ENCODE results near the gene UNC119.
"Not testable (repeated sequence)": the region's sequence is repeated elsewhere in the genome, so short reads cannot be mapped to it uniquely, and the experiment has no call there.

Gene UNC119

GRCh38 chr17:28540231-28540630, 12.2 kb downstream of the UNC119 start:
- no peak for DNase-seq

GRCh38 chr17:28538296-28538895, 14.0 kb downstream of the UNC119 start:
- DNase-seq = no peak

GRCh38 chr17:28537219-28537610, 15.2 kb downstream of the UNC119 start:
- no peak for DNase-seq

- no peak for DNase-seq
These were observed 15.7 kb downstream of the UNC119 start for GRCh38 chr17:28536532-28537218.

GRCh38 chr17:28534740-28535375, 17.6 kb downstream of the UNC119 start:
- DNase-seq = no peak

- DNase-seq = no peak
These were observed 19.2 kb downstream of the UNC119 start for GRCh38 chr17:28533091-28533807.

GRCh38 chr17:28532050-28532960, 20.1 kb downstream of the UNC119 start:
- no peak for DNase-seq

GRCh38 chr17:28530926-28531325, 21.5 kb downstream of the UNC119 start:
- DNase-seq = no peak

- no peak for DNase-seq
These were observed 22.2 kb downstream of the UNC119 start for GRCh38 chr17:28530250-28530649.

GRCh38 chr17:28529013-28529400, 23.4 kb downstream of the UNC119 start:
- no peak for DNase-seq

GRCh38 chr17:28528327-28529012, 24.0 kb downstream of the UNC119 start:
- no peak for DNase-seq

- no peak for DNase-seq
These were observed 24.6 kb downstream of the UNC119 start for GRCh38 chr17:28527859-28528258.

- DNase-seq = no peak
These were observed 25.2 kb downstream of the UNC119 start for GRCh38 chr17:28527181-28527681.

GRCh38 chr17:28526381-28526780, 26.0 kb downstream of the UNC119 start:
- DNase-seq = no peak

- DNase-seq = peak; percentile 47
These were observed 27.7 kb downstream of the UNC119 start for GRCh38 chr17:28524476-28525424.

GRCh38 chr17:28523876-28524275, 28.5 kb downstream of the UNC119 start:
- no peak for DNase-seq

- no peak for DNase-seq
These were observed 29.2 kb downstream of the UNC119 start for GRCh38 chr17:28523186-28523585.

GRCh38 chr17:28522281-28522680, 30.1 kb downstream of the UNC119 start:
- not testable (repeated sequence) for DNase-seq

- DNase-seq = no peak
These were observed 30.9 kb downstream of the UNC119 start for GRCh38 chr17:28521311-28522085.

GRCh38 chr17:28520687-28521086, 31.7 kb downstream of the UNC119 start:
- no peak for DNase-seq
